Panc1 (cell line): ENCODE measurements around the gene LRRK1. TPM values are rescaled to one million over a fixed set of nuclear protein-coding genes. Genes with fewer than 3 reads are reported as not detected.

Experiments
- ATAC-seq: fragments of 200-7000 bp; cut with Tn5 transposase; 2 replicates; pipeline ENCODE4 v1.9.1; 2020; ENCODE audit warnings: mild to moderate bottlenecking, moderate library complexity
- BruUV-seq: library from RNA; stranded (reverse); fragments of 400-500 nt; replicated peaks from 2 replicates; lab custom pipeline; 2021; lab: Mats Ljungman, UMichigan
- CTCF ChIA-PET: fragments of 300-600 bp; sonication (Branson Sonifier 250); formaldehyde crosslinking; loops from one replicate; lab custom pipeline; 2022; ENCODE audit warnings: antibody characterized with exemption; lab: Charles Lee
- POLR2A ChIA-PET: fragments of 300-600 bp; sonication (Branson Sonifier 250); formaldehyde crosslinking; loops from one replicate; lab custom pipeline; 2022; ENCODE audit warnings: antibody characterized with exemption; lab: Charles Lee
- DNase-seq: peaks from one replicate; pipeline ENCODE4 v3.0.0-alpha.2; 2010; ENCODE audit warnings: low read depth, low spot score
- H3K27ac ChIP-seq: 2 replicates; pipeline ENCODE4 v1.5.1; 2011; ENCODE audit warnings: mild to moderate bottlenecking, low read length, inconsistent platforms
- H3K27me3 ChIP-seq: fragments of 200-500 bp; sonication (Bioruptor generic); 2 replicates; pipeline ENCODE4 v1.6.0; 2014; ENCODE audit warnings: low read length, inconsistent platforms; ENCODE audit not compliant: control insufficient read depth, insufficient read depth
- H3K36me3 ChIP-seq: fragments of 200-500 bp; sonication (Bioruptor generic); 2 replicates; pipeline ENCODE4 v1.5.1; 2014; ENCODE audit warnings: inconsistent platforms, mild to moderate bottlenecking, low read length, moderate library complexity; ENCODE audit not compliant: control insufficient read depth, insufficient read depth
- H3K4me1 ChIP-seq: 2 replicates; pipeline ENCODE4 v1.5.1; 2011; ENCODE audit warnings: inconsistent platforms, mild to moderate bottlenecking, low read length, moderate library complexity; ENCODE audit not compliant: control insufficient read depth, insufficient read depth
- H3K4me3 ChIP-seq, 2 experiments: 2 replicates each; pipeline ENCODE4 v1.5.1; 2011 to 2012; ENCODE audit warnings: low read depth in 2 of 2, low read length in 2 of 2, mild to moderate bottlenecking in 2 of 2, inconsistent platforms in 1 of 2, moderate library complexity in 1 of 2
- H3K9me3 ChIP-seq: fragments of 200-500 bp; sonication (Bioruptor generic); 2 replicates; pipeline ENCODE4 v1.5.1; 2014; ENCODE audit warnings: low read depth, mild to moderate bottlenecking, inconsistent platforms, low read length, moderate library complexity; ENCODE audit not compliant: control insufficient read depth, insufficient read depth
- POLR2AphosphoS5 ChIP-seq: IDR thresholded peaks from 2 replicates; pipeline ENCODE4 v1.6.1; 2012; ENCODE audit warnings: mild to moderate bottlenecking, low read depth, low read length, moderate library complexity
- SIN3A ChIP-seq: IDR thresholded peaks from 2 replicates; pipeline ENCODE4 v1.6.1; 2012; ENCODE audit warnings: low read depth, mild to moderate bottlenecking, low read length, moderate library complexity, borderline replicate concordance; ENCODE audit not compliant: insufficient read depth
- TCF7L2 ChIP-seq: IDR thresholded peaks from 2 replicates; pipeline ENCODE4 v1.6.1; 2011; ENCODE audit warnings: mild to moderate bottlenecking, low read depth, low read length, inconsistent platforms
- in situ Hi-C: cut with HindIII; loops from 2 replicates; pipeline ENCODE4 v1.10.0; 2016; ENCODE audit warnings: low sequenced_read_pairs, low pct_unique_long_range_greater_than_20kb
- intact Hi-C: fragments of 100-400 bp; cut with micrococcal nuclease; formaldehyde crosslinking; loops from one replicate; pipeline ENCODE4 v1.10.0; 2022; ENCODE audit not compliant: unreplicated experiment
- total RNA-seq: library from RNA; stranded (reverse); gene quantifications from one replicate; pipeline ENCODE4 v1.2.1, GENCODE V29; 2021; ENCODE audit not compliant: unreplicated experiment
- TF ChIP-seq, protein P1 (sequence below): fragments of 450-650 bp; IDR thresholded peaks from 2 replicates; pipeline ENCODE4 v1.5.1; 2017; ENCODE audit warnings: mild to moderate bottlenecking
- TF ChIP-seq, protein P2 (sequence below), 2 experiments: IDR thresholded peaks; 2 replicates each; pipeline ENCODE4 v1.6.1; 2011 to 2012; ENCODE audit warnings: low read depth in 2 of 2, control low read depth in 1 of 2, low read length in 1 of 2, mild to moderate bottlenecking in 1 of 2, moderate library complexity in 1 of 2; ENCODE audit not compliant: insufficient read depth in 1 of 2

LRRK1 gene
- total RNA-seq, 1 experiment from 2014 or later, result 88.0 TPM

- TF ChIP-seq TCF7L2, result no peak
Measured at GRCh38 chr15:101059381-101060341, 140.5 kb downstream of the LRRK1 start (continued).

GRCh38 chr15:101060576-101061551, 141.7 kb downstream of the LRRK1 start:
- in situ Hi-C loops (no loop called here), intact Hi-C loops (no loop called here)
- TF ChIP-seq SIN3A, result no peak
- TF ChIP-seq POLR2AphosphoS5, result no peak
- TF ChIP-seq, protein P1, sequence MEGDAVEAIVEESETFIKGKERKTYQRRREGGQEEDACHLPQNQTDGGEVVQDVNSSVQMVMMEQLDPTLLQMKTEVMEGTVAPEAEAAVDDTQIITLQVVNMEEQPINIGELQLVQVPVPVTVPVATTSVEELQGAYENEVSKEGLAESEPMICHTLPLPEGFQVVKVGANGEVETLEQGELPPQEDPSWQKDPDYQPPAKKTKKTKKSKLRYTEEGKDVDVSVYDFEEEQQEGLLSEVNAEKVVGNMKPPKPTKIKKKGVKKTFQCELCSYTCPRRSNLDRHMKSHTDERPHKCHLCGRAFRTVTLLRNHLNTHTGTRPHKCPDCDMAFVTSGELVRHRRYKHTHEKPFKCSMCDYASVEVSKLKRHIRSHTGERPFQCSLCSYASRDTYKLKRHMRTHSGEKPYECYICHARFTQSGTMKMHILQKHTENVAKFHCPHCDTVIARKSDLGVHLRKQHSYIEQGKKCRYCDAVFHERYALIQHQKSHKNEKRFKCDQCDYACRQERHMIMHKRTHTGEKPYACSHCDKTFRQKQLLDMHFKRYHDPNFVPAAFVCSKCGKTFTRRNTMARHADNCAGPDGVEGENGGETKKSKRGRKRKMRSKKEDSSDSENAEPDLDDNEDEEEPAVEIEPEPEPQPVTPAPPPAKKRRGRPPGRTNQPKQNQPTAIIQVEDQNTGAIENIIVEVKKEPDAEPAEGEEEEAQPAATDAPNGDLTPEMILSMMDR, result no peak
- TF ChIP-seq, protein P2, sequence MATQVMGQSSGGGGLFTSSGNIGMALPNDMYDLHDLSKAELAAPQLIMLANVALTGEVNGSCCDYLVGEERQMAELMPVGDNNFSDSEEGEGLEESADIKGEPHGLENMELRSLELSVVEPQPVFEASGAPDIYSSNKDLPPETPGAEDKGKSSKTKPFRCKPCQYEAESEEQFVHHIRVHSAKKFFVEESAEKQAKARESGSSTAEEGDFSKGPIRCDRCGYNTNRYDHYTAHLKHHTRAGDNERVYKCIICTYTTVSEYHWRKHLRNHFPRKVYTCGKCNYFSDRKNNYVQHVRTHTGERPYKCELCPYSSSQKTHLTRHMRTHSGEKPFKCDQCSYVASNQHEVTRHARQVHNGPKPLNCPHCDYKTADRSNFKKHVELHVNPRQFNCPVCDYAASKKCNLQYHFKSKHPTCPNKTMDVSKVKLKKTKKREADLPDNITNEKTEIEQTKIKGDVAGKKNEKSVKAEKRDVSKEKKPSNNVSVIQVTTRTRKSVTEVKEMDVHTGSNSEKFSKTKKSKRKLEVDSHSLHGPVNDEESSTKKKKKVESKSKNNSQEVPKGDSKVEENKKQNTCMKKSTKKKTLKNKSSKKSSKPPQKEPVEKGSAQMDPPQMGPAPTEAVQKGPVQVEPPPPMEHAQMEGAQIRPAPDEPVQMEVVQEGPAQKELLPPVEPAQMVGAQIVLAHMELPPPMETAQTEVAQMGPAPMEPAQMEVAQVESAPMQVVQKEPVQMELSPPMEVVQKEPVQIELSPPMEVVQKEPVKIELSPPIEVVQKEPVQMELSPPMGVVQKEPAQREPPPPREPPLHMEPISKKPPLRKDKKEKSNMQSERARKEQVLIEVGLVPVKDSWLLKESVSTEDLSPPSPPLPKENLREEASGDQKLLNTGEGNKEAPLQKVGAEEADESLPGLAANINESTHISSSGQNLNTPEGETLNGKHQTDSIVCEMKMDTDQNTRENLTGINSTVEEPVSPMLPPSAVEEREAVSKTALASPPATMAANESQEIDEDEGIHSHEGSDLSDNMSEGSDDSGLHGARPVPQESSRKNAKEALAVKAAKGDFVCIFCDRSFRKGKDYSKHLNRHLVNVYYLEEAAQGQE (IDR thresholded peaks at IDR 0.05; ENCODE audit: insufficient read depth in 1 of 2, low read depth in 2 of 2, low read length in 1 of 2), result no peak
- no peak for TF ChIP-seq TCF7L2
- H3K27ac ChIP-seq, result no peak overlapping the region
- no peaks in the 10 kb centered on the region for H3K9me3 ChIP-seq
- no peaks in the 10 kb centered on the region for H3K27me3 ChIP-seq
- BruUV-seq, result no TSS peak
- H3K4me3 ChIP-seq, result no peak overlapping the region
- ChIA-PET CTCF (no interaction called here), POLR2A (no interaction called here)
- no peak for ATAC-seq
- no peak for DNase-seq
- peaks cover 6% of the 10 kb centered on the region for H3K36me3 ChIP-seq
- no peaks in the 10 kb centered on the region for H3K4me1 ChIP-seq

DNA sequence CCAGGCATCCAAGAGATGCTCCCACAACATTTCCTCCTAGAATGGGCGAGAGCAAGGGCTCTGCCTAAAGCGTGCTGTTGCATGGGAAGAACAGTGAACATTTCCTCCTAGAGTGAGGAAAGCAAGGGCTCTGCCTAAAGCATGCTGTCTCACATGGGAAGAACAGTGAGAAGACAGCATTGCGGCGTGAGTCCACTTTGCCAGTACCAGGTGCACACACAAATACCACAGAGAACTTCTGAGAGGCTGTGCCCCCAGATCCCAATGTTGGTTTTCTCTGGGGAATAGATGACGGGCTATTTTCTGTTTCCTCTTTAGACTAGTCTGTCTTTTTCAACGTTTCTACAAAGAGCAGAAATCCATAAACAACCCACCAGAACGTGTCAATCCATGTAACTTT, 142.9 kb downstream of the LRRK1 start:
- in situ Hi-C loops, result no loop called here
- DNase-seq (no peak), ATAC-seq (no peak)
- Histone ChIP-seq H3K36me3 (peaks cover 3% of the 10 kb centered on the region), H3K4me3 (no peak overlapping the region), H3K4me1 (no peaks in the 10 kb centered on the region), H3K9me3 (no peaks in the 10 kb centered on the region), H3K27ac (no peak overlapping the region), H3K27me3 (no peaks in the 10 kb centered on the region)
- POLR2A ChIA-PET, result no interaction called here
- no TSS peak for BruUV-seq
- intact Hi-C loops, result no loop called here
- CTCF ChIA-PET, result no interaction called here
- TF ChIP-seq, protein P2 (IDR thresholded peaks at IDR 0.05; ENCODE audit: insufficient read depth in 1 of 2, low read depth in 2 of 2, low read length in 1 of 2), result no peak
